Mesenchymal stem cell (in vitro differentiated cells and primary cell): ENCODE data around the gene C2orf42.
"Not testable (repeated sequence)": the region's sequence is repeated elsewhere in the genome, so short reads cannot be mapped to it uniquely, and the experiment has no call there.

Experiments used
- DNase-seq: peaks from one replicate; pipeline ENCODE4 v3.0.0-alpha.2; 2013
- H2AFZ ChIP-seq: one replicate; pipeline ENCODE4 v1.6.1; 2013; ENCODE audit warnings: low read depth, mild to moderate bottlenecking, control low read depth, inconsistent platforms, low read length, moderate library complexity
- H2AK5ac ChIP-seq: 2 replicates; pipeline ENCODE4 v1.6.1; 2013; ENCODE audit warnings: low read length, moderate library complexity, mild to moderate bottlenecking, inconsistent platforms; ENCODE audit not compliant: severe bottlenecking
- H2BK120ac ChIP-seq: one replicate; pipeline ENCODE4 v1.6.1; 2013; ENCODE audit warnings: low read depth, mild to moderate bottlenecking, inconsistent platforms, low read length, moderate library complexity
- H2BK12ac ChIP-seq, 2 experiments: one replicate each; pipeline ENCODE4 v1.6.1; 2013; ENCODE audit warnings: inconsistent platforms in 2 of 2, low read length in 2 of 2, mild to moderate bottlenecking in 2 of 2, moderate library complexity in 2 of 2, control low read depth in 1 of 2
- H2BK15ac ChIP-seq: one replicate; pipeline ENCODE4 v1.6.1; 2013; ENCODE audit warnings: mild to moderate bottlenecking, low read depth, inconsistent platforms; ENCODE audit not compliant: poor library complexity, severe bottlenecking
- H2BK5ac ChIP-seq: 2 replicates; pipeline ENCODE4 v1.6.1; 2013; ENCODE audit warnings: low read depth, mild to moderate bottlenecking, low read length, control low read depth, inconsistent platforms; ENCODE audit not compliant: poor library complexity, severe bottlenecking
- H3K14ac ChIP-seq, 2 experiments: one replicate each; pipeline ENCODE4 v1.6.1; 2013; ENCODE audit warnings: inconsistent platforms in 2 of 2, low read length in 2 of 2, control low read depth in 1 of 2, mild to moderate bottlenecking in 1 of 2, moderate library complexity in 1 of 2
- H3K18ac ChIP-seq, 2 experiments: one replicate each; pipeline ENCODE4 v1.6.1; 2013; ENCODE audit warnings: inconsistent platforms in 2 of 2, low read length in 2 of 2, control low read depth in 1 of 2, low read depth in 1 of 2, mild to moderate bottlenecking in 1 of 2
- H3K23ac ChIP-seq, 2 experiments: one replicate each; pipeline ENCODE4 v1.6.1; 2013; ENCODE audit warnings: inconsistent platforms in 2 of 2, low read length in 2 of 2, mild to moderate bottlenecking in 2 of 2, moderate library complexity in 2 of 2, control low read depth in 1 of 2
- H3K27ac ChIP-seq: 2 replicates; pipeline ENCODE4 v1.5.1; 2013; ENCODE audit warnings: mild to moderate bottlenecking, moderate library complexity, low read length, control low read depth, inconsistent platforms; ENCODE audit not compliant: poor library complexity, severe bottlenecking
- H3K27me3 ChIP-seq, 2 experiments: 2 replicates each; pipeline versions ENCODE4 v1.6.1 to v1.7.0; 2013; ENCODE audit warnings: low read length in 2 of 2, mild to moderate bottlenecking in 2 of 2, moderate library complexity in 2 of 2, control low read depth in 1 of 2, inconsistent platforms in 1 of 2; ENCODE audit not compliant: control insufficient read depth in 1 of 2, insufficient read depth in 1 of 2
- H3K36me3 ChIP-seq, 2 experiments: 2 replicates each; pipeline versions ENCODE4 v1.6.1 to v1.7.0; 2013; ENCODE audit warnings: low read length in 2 of 2, control low read depth in 1 of 2, inconsistent platforms in 1 of 2, low read depth in 1 of 2, mild to moderate bottlenecking in 1 of 2; ENCODE audit not compliant: insufficient read depth in 2 of 2, control insufficient read depth in 1 of 2
- H3K4ac ChIP-seq, 2 experiments: one replicate each; pipeline ENCODE4 v1.6.1; 2013; ENCODE audit warnings: inconsistent platforms in 2 of 2, low read length in 2 of 2, mild to moderate bottlenecking in 2 of 2, moderate library complexity in 2 of 2, control low read depth in 1 of 2, low read depth in 1 of 2
- H3K4me1 ChIP-seq: 2 replicates; pipeline ENCODE4 v1.6.1; 2013; ENCODE audit warnings: low read depth, low read length, control low read depth; ENCODE audit not compliant: control insufficient read depth, insufficient read depth
- H3K4me2 ChIP-seq: 2 replicates; pipeline ENCODE4 v1.6.1; 2013; ENCODE audit warnings: low read length, mild to moderate bottlenecking, inconsistent platforms; ENCODE audit not compliant: poor library complexity, severe bottlenecking
- H3K4me3 ChIP-seq, 2 experiments: 2 replicates each; pipeline versions ENCODE4 v1.5.1 to v1.7.0; 2013; ENCODE audit warnings: low read length in 2 of 2, mild to moderate bottlenecking in 2 of 2, control low read depth in 1 of 2, low read depth in 1 of 2; ENCODE audit not compliant: insufficient read depth in 1 of 2
- H3K79me1 ChIP-seq: replicated peaks from 2 replicates; pipeline ENCODE4 v1.6.1; 2013; ENCODE audit warnings: mild to moderate bottlenecking, control low read depth, low read length, inconsistent platforms; ENCODE audit not compliant: poor library complexity, severe bottlenecking
- H3K9ac ChIP-seq: 2 replicates; pipeline ENCODE4 v1.7.0; 2013; ENCODE audit warnings: mild to moderate bottlenecking, low read length, moderate library complexity
- H3K9me3 ChIP-seq: 2 replicates; pipeline ENCODE4 v1.7.0; 2013; ENCODE audit warnings: mild to moderate bottlenecking, low read length; ENCODE audit not compliant: control insufficient read depth
- H4K8ac ChIP-seq: one replicate; pipeline ENCODE4 v1.6.1; 2013; ENCODE audit warnings: inconsistent platforms, mild to moderate bottlenecking, low read length, moderate library complexity
- H4K91ac ChIP-seq: one replicate; pipeline ENCODE4 v1.6.1; 2013; ENCODE audit warnings: mild to moderate bottlenecking, low read length, inconsistent platforms
- WGBS: methylation state at CpG from one replicate; pipeline ENCODE4 v1.1.7; 2013; ENCODE audit warnings: mixed read lengths; 5-methylcytosine and 5-hydroxymethylcytosine counted together

C2orf42 gene

GRCh38 chr2:70223305-70223704 lies 32.5 kb upstream of the C2orf42 start:
- not testable (repeated sequence) for H4K91ac ChIP-seq, H2AFZ ChIP-seq

GRCh38 chr2:70214953-70215549 lies 24.2 kb upstream of the C2orf42 start:
- Histone ChIP-seq H2BK15ac (no peak overlapping the region), H2BK120ac (no peak overlapping the region), H4K8ac (no peak overlapping the region), H3K23ac (no peak overlapping the region), H3K4me3 (no peak overlapping the region), H3K14ac (no peak overlapping the region), H3K18ac (no peak overlapping the region), H3K79me1 (peaks cover 16% of the 10 kb centered on the region), H3K4me2 (no peak overlapping the region), H3K27me3 (no peaks in the 10 kb centered on the region), H3K27ac (no peak overlapping the region), H2AFZ (no peak overlapping the region), H2BK12ac (no peak overlapping the region), H3K9ac (peak overlapping the region; percentile 63), H3K4ac (no peak overlapping the region), H4K91ac (no peak overlapping the region), H2BK5ac (no peak overlapping the region), H3K4me1 (no peaks in the 10 kb centered on the region), H3K9me3 (no peaks in the 10 kb centered on the region), H3K36me3 (peaks cover 23 to 97% of the 10 kb centered on the region in 2 experiments), H2AK5ac (no peak overlapping the region)
- no peak for DNase-seq
- 93% methylated on average over 3 of the region's 3 CpGs for WGBS

More at GRCh38 chr2:70223305-70223704, 32.5 kb upstream of the C2orf42 start:
- Histone ChIP-seq H3K79me1 (peaks cover 13% of the 10 kb centered on the region), H3K36me3 (peaks cover 32 to 94% of the 10 kb centered on the region in 2 experiments)
- not testable (repeated sequence) for H3K9me3 ChIP-seq, H3K4ac ChIP-seq, H3K27ac ChIP-seq, H3K9ac ChIP-seq, H3K23ac ChIP-seq, H3K4me1 ChIP-seq, H4K8ac ChIP-seq, H3K27me3 ChIP-seq, H3K4me2 ChIP-seq, H2AK5ac ChIP-seq, H2BK120ac ChIP-seq, H2BK15ac ChIP-seq, H2BK5ac ChIP-seq, H3K18ac ChIP-seq, H3K14ac ChIP-seq, H3K4me3 ChIP-seq, H2BK12ac ChIP-seq, DNase-seq
- 97% methylated on average over 3 of the region's 3 CpGs for WGBS

GRCh38 chr2:70214365-70214764 lies 23.5 kb upstream of the C2orf42 start:
- H3K27me3 ChIP-seq, result no peaks in the 10 kb centered on the region
- H2BK15ac ChIP-seq, result no peak overlapping the region
- no CpG with 5 or more reads among the region's 1 CpG for WGBS
- no peak overlapping the region for H4K8ac ChIP-seq
- no peak overlapping the region for H2BK120ac ChIP-seq
- H3K23ac ChIP-seq, result no peak overlapping the region
- no peak overlapping the region for H3K18ac ChIP-seq
- no peak overlapping the region for H3K14ac ChIP-seq
- no peak overlapping the region for H3K4ac ChIP-seq
- H3K36me3 ChIP-seq, result peaks cover 21 to 96% of the 10 kb centered on the region in 2 experiments
- H3K79me1 ChIP-seq, result peaks cover 12% of the 10 kb centered on the region
- H4K91ac ChIP-seq, result no peak overlapping the region
- H3K4me2 ChIP-seq, result no peak overlapping the region
- H3K4me1 ChIP-seq, result no peaks in the 10 kb centered on the region
- no peak overlapping the region for H2AK5ac ChIP-seq
- no peaks in the 10 kb centered on the region for H3K9me3 ChIP-seq
- no peak overlapping the region for H2BK5ac ChIP-seq
- H2AFZ ChIP-seq, result no peak overlapping the region
- DNase-seq, result no peak
- H3K4me3 ChIP-seq, result no peak overlapping the region
- H2BK12ac ChIP-seq, result no peak overlapping the region
- H3K9ac ChIP-seq, result peak overlapping the region; percentile 63
- no peak overlapping the region for H3K27ac ChIP-seq

- H3K4ac ChIP-seq, result no peak overlapping the region
- DNase-seq, result no peak
- H2BK12ac ChIP-seq, result no peak overlapping the region
- H3K79me1 ChIP-seq, result peaks cover 9% of the 10 kb centered on the region
- no peak overlapping the region for H3K14ac ChIP-seq
- no peaks in the 10 kb centered on the region for H3K4me1 ChIP-seq
- H2BK5ac ChIP-seq, result no peak overlapping the region
- WGBS, result 98% methylated on average over 3 of the region's 3 CpGs
- no peak overlapping the region for H3K9ac ChIP-seq
- no peak overlapping the region for H2BK120ac ChIP-seq
- no peak overlapping the region for H2AK5ac ChIP-seq
- H4K91ac ChIP-seq, result peak overlapping the region; percentile 18
- no peak overlapping the region for H2AFZ ChIP-seq
- no peaks in the 10 kb centered on the region for H3K27me3 ChIP-seq
- H3K36me3 ChIP-seq, result peaks cover 24 to 80% of the 10 kb centered on the region in 2 experiments
- no peak overlapping the region for H3K4me3 ChIP-seq
- no peak overlapping the region for H3K18ac ChIP-seq
- no peak overlapping the region for H4K8ac ChIP-seq
- H2BK15ac ChIP-seq, result no peak overlapping the region
- H3K27ac ChIP-seq, result no peak overlapping the region
- no peak overlapping the region for H3K23ac ChIP-seq
- H3K9me3 ChIP-seq, result no peaks in the 10 kb centered on the region
- H3K4me2 ChIP-seq, result no peak overlapping the region
Observed at GRCh38 chr2:70212298-70212932, 21.6 kb upstream of the C2orf42 start.
